Ectodermal cell (in vitro differentiated cells): ENCODE results near the gene ZNF273.
"Not testable (repeated sequence)": the region's sequence is repeated elsewhere in the genome, so short reads cannot be mapped to it uniquely, and the experiment has no call there.

ENCODE experiments used
- H3K27ac ChIP-seq: 2 replicates; pipeline ENCODE4 v1.7.0; 2013; ENCODE audit warnings: mild to moderate bottlenecking, low read depth, low read length; ENCODE audit not compliant: insufficient read depth, poor library complexity, severe bottlenecking
- H3K27me3 ChIP-seq: 2 replicates; pipeline ENCODE4 v1.7.0; 2013; ENCODE audit warnings: mild to moderate bottlenecking, low read length; ENCODE audit not compliant: insufficient read depth, control insufficient read depth, poor library complexity, severe bottlenecking
- H3K36me3 ChIP-seq: one replicate; pipeline ENCODE4 v1.7.0; 2013; ENCODE audit warnings: low read length; ENCODE audit not compliant: control insufficient read depth, insufficient read depth
- H3K4me1 ChIP-seq: one replicate; pipeline ENCODE4 v1.7.0; 2013; ENCODE audit warnings: low read length; ENCODE audit not compliant: control insufficient read depth, insufficient read depth
- H3K4me3 ChIP-seq: 2 replicates; pipeline ENCODE4 v1.7.0; 2013; ENCODE audit warnings: low read depth, low read length, control low read depth; ENCODE audit not compliant: insufficient read depth
- H3K9me3 ChIP-seq: 2 replicates; pipeline ENCODE4 v1.7.0; 2013; ENCODE audit warnings: mild to moderate bottlenecking, low read length, moderate library complexity; ENCODE audit not compliant: control insufficient read depth
- WGBS, 2 experiments: methylation state at CpG; one replicate each; pipeline ENCODE4 v1.1.7; 2013; ENCODE audit warnings: missing lambda C conversion rate in 2 of 2; 5-methylcytosine and 5-hydroxymethylcytosine counted together

Gene ZNF273

GRCh38 chr7:64945503-64946175 is 42.6 kb downstream of the ZNF273 start:
- no peak overlapping the region for H3K27ac ChIP-seq
- WGBS, 2 experiments = 88% methylated on average over 2 of the region's 2 CpGs
- no peak overlapping the region for H3K4me3 ChIP-seq

DNA sequence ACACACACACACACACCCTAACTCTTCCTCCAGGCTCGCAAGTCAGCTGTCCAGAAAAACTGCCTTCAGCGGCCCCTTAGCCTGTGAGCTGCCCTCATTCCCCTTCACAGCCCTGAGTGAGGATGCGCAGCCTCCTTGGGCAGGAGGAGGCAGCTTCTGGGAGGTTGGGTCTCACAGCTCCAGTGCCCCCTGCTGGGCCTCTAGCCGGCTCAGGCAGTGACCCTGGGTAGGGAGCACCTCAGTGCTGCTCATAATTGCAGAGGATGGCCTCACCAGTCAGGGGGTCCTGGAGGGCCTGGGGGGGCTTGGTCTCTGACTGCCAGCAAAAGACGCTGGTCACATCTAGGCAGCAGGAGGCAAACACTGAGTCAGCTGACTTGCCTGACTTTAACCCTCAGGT is 43.7 kb downstream of the ZNF273 start:
- H3K27me3 ChIP-seq = peaks cover 40% of the 10 kb centered on the region
- 51 to 53% methylated on average over 5 of the region's 5 CpGs for WGBS, 2 experiments

More at GRCh38 chr7:64945503-64946175, 42.6 kb downstream of the ZNF273 start:
- peaks cover 40% of the 10 kb centered on the region for H3K27me3 ChIP-seq
- peaks cover 4% of the 10 kb centered on the region for H3K4me1 ChIP-seq
- no peaks in the 10 kb centered on the region for H3K9me3 ChIP-seq
- H3K36me3 ChIP-seq = no peaks in the 10 kb centered on the region

GRCh38 chr7:64947252-64948000 is 44.4 kb downstream of the ZNF273 start:
- Histone ChIP-seq H3K27ac (no peak overlapping the region), H3K27me3 (peaks cover 40% of the 10 kb centered on the region), H3K9me3 (no peaks in the 10 kb centered on the region), H3K4me1 (peaks cover 4% of the 10 kb centered on the region), H3K4me3 (peak overlapping the region; percentile 41), H3K36me3 (no peaks in the 10 kb centered on the region)
- whole genome bisulfite sequencing, 2 experiments = 6 to 9% methylated on average over 59 of the region's 59 CpGs

More for the DNA sequence above, 43.7 kb downstream of the ZNF273 start:
- H3K27ac ChIP-seq = no peak overlapping the region
- no peaks in the 10 kb centered on the region for H3K9me3 ChIP-seq
- peaks cover 4% of the 10 kb centered on the region for H3K4me1 ChIP-seq
- peak overlapping the region; percentile 41 for H3K4me3 ChIP-seq
- no peaks in the 10 kb centered on the region for H3K36me3 ChIP-seq

- not testable (repeated sequence) for H3K9me3 ChIP-seq, H3K36me3 ChIP-seq, H3K4me3 ChIP-seq, H3K27ac ChIP-seq, H3K4me1 ChIP-seq
- H3K27me3 ChIP-seq = peaks cover 40% of the 10 kb centered on the region
- 81 to 100% methylated on average over 1 of the region's 1 CpG for WGBS, 2 experiments
These were observed 45.7 kb downstream of the ZNF273 start for GRCh38 chr7:64948774-64949173.

DNA sequence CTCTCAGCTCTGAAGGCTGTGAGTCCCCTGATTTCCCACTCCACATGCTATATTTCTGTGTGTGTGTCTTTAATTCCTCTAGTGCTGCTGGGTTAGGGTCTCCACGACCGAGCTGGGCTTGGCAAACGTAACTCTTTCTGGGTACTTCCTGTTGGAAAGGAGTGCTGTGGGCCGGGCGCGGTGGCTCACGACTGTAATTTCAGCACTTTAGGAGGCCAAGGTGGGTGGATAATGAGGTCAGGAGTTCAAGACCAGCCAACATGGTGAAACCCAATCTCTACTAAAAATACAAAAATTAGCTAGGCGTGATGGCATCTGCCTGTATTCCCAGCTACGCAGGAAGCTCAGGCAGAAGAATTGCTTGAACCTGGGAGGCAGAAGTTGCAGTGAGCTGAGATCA is 47.6 kb downstream of the ZNF273 start:
- 77 to 81% methylated on average over 9 of the region's 9 CpGs for whole genome bisulfite sequencing, 2 experiments
- peaks cover 39% of the 10 kb centered on the region for H3K27me3 ChIP-seq
- H3K9me3 ChIP-seq = not testable (repeated sequence)

DNA sequence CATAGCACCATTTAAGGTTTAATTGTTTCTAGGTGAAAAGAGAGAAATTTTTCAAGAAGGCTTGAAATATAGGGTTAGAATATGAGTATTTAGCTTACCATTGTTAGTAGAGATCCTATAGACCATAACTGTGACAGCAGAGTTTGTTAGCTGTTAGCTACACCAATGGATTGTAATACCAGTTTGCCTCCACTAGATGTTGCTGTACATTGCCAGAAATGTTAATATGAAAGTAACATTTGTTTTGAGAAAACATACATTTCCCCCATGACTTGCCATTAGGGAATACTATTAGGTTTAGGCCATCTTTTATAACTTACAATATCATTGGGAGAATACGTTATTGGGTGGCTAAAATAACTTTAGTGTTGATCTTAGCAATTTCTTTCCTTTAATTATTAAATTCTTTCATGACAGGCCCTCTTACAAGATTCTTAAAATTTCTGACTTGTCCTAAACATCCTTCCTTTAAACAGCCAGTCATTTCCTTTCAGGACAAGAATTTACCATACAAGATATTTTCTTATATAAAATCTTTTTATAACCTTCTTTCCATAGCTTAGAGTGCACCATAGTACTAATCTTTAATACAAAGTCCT is 48.3 kb downstream of the ZNF273 start:
- H3K36me3 ChIP-seq = no peaks in the 10 kb centered on the region
- WGBS, 2 experiments = no CpG with 5 or more reads among the region's 1 CpG
- H3K27me3 ChIP-seq = peaks cover 33% of the 10 kb centered on the region

More for the DNA sequence above, 47.6 kb downstream of the ZNF273 start:
- not testable (repeated sequence) for H3K36me3 ChIP-seq, H3K4me1 ChIP-seq, H3K27ac ChIP-seq, H3K4me3 ChIP-seq

DNA sequence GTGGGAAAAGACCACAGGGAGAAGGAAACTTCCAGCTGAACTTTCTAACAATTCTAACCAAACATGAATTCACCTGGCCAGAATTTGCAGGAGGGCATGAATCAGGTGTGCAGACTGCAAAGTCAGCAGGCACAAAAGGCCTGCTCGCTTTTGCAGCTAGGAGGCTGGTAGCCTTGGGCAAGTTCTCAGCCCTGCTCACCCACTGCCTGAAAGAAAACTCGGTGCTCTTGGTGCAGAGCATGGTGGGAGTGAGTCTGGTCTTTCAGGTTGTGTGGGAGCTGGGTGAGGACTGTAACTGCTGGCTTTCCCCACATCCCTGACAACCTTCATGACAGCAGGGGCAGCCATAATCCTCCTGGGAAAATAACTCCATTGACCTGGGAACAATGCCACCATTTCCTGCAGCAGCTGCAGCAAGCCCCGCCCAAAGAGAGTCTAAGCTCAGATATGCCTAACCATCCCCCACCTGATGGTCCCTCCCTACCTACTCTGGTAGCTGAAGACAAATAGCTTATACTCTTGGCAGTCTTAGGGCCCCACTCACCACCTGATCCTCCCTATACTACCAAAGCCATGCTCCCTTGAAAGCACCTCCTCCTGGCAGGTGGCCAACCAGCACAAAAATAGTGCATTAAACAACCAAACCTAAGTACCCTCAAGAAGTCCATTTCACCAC is 56.1 kb downstream of the ZNF273 start:
- Histone ChIP-seq H3K9me3 (no peaks in the 10 kb centered on the region), H3K27ac (no peak overlapping the region), H3K4me1 (no peaks in the 10 kb centered on the region), H3K36me3 (no peaks in the 10 kb centered on the region), H3K4me3 (no peak overlapping the region), H3K27me3 (no peaks in the 10 kb centered on the region)
- WGBS, 2 experiments = 73 to 90% methylated on average over 3 of the region's 3 CpGs

More for the DNA sequence above, 48.3 kb downstream of the ZNF273 start:
- Histone ChIP-seq H3K27ac (no peak overlapping the region), H3K4me1 (peaks cover 4% of the 10 kb centered on the region), H3K4me3 (no peak overlapping the region), H3K9me3 (no peaks in the 10 kb centered on the region)

DNA sequence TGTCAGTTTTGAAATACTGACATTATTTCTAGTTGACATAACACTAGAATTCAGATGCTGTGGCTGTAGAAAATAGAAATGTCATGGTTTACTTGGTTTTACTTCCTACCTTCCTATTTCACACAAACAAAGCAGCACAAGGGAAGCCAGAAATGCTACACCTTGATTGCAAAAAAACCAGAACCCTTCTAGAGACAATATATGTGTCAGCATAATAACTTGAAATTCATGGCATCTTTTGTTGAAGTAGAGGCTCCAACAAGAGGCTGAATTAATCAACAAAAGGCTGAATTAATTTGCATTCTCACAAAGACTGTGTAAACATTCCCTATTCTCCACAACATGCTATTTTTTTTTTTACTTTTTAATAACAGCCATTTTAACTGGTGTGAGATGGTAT is 62.5 kb downstream of the ZNF273 start:
- H3K9me3 ChIP-seq = no peaks in the 10 kb centered on the region
- no peak overlapping the region for H3K27ac ChIP-seq
- no peaks in the 10 kb centered on the region for H3K4me1 ChIP-seq
- H3K36me3 ChIP-seq = no peaks in the 10 kb centered on the region
- no peaks in the 10 kb centered on the region for H3K27me3 ChIP-seq
- H3K4me3 ChIP-seq = no peak overlapping the region

GRCh38 chr7:64978497-64979203 is 75.6 kb downstream of the ZNF273 start:
- peaks cover 45% of the 10 kb centered on the region for H3K36me3 ChIP-seq
- peaks cover 8% of the 10 kb centered on the region for H3K9me3 ChIP-seq

More at GRCh38 chr7:64978497-64979203, 75.6 kb downstream of the ZNF273 start:
- no peak overlapping the region for H3K27ac ChIP-seq
- H3K4me1 ChIP-seq = no peaks in the 10 kb centered on the region
- 93 to 100% methylated on average over 1 to 5 of the region's 5 CpGs for WGBS, 2 experiments
- no peak overlapping the region for H3K4me3 ChIP-seq
- no peaks in the 10 kb centered on the region for H3K27me3 ChIP-seq
